UCSD-AML1 (cell line): ENCODE data around the gene LMNA.

ENCODE experiments used
- DNase-seq: peaks from one replicate; lab custom pipeline; 2025; ENCODE audit not compliant: unreplicated experiment; lab: John Stamatoyannopoulos, UW

The LMNA gene

DNA sequence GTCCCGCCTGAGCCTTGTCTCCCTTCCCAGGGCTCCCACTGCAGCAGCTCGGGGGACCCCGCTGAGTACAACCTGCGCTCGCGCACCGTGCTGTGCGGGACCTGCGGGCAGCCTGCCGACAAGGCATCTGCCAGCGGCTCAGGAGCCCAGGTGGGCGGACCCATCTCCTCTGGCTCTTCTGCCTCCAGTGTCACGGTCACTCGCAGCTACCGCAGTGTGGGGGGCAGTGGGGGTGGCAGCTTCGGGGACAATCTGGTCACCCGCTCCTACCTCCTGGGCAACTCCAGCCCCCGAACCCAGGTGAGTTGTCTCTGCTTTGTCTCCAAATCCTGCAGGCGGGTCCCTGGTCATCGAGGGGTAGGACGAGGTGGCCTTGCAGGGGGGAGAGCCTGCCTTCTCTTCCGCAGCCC is 24.0 kb downstream of the LMNA start:
- DNase-seq: no peak

DNA sequence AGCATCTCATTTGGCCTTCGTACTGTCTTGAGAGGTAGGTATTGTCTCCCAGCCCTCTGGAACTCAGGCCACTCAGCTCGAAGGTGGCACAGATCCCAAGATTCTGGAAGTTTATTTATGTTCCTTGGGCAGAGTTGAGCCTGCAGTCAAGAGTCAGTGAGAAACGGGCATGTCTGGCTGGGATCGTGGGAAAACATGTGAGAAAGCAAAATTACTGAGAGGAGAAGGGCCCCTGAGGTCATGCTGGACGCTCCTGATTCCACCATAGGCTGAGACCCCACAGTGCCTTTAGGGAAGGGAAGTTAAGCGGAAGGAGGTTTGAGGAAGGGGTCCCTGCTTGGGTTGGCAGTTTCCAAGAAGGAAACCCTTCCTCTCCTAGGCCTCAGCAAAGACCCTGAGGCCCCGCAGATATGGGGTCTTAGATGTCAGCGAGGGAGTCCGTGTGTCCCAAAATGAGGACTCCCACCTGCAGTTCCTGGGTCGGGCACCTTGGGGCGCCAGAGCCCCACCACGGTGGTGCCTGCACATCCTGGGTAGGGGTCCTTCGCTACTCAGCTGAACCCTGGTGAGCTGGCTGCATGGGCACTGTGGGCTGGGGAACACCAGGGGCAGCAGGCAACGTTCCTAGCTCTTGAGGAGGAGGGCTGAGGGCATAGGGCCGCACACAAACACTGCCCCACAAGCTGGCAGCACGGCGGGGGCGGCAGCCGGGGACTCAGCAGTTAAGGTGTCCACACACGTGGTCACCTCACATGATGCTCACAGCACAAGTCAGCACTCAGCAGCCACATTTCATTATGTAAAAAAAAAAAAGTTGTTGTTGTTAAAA is 26.6 kb downstream of the LMNA start:
- DNase-seq: peak; percentile 46

DNA sequence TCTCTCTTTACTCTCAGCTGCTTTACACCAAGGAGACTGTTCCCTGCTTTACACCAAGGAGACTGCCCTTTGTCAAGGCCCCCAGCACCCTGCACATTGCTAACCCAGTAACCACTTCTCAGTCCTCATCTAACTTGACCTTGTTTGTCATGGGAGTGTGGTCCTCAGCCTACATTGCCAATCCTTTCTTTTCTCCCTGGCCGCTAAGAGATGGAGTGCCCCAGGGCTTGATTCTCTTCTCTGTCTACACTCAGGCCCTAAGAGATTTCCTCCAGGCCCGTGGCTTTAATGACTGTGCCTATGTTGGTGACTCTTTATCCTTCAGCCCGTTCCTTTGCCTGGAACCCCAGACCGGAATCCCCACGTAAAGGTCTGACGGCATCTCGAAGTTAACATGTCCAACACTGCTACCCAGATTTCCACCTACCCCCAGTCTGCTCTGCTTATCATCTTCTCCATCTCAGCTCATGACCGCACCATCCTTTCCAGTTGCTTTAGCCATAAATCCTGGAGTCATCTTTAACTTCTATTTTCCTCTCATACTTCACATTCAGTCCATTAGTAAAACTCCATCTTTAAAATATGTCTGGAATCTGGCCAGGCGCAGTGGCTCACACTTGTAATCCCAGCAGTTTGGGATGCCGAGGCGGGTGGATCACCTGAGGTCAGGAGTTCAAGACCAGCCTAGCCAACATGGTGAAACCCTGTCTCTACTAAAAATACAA is 29.4 kb downstream of the LMNA start:
- no peak for DNase-seq

DNA sequence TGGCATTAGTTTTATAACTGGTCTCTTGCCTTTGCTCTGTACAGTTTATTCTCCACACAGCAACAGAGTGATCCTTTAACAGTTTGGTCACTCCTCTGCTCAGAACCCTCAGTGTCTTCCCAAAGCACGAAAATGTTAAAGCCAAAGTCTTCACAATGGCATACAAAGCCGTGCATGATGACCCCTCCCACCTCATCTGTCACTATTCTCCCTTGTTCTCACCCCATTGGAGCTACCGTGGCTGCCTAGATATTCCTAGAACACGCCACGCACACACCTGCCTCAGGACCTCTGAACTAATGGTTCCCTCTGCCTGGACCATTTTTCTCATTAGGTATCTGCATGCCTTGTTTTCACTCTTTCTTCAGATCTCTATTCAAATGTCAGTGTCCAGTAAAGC is 30.2 kb downstream of the LMNA start:
- no peak for DNase-seq

DNA sequence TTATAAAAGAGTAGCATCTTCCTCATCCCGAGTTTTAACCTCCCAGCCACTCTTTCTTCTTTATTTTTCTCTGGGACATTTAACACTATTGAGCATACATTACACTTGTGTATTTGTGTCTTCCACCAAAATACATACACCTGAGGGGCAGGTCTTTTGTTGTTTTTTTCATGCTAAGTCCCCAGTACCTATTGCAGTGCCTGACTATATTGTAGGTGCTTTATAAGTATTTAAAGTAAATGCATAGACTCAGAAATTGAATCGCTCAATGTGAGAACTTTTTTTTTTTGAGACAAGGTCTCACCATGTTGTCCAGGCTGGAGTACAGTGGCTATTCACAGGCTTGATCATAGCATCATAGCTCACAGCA is 31.1 kb downstream of the LMNA start:
- DNase-seq: no peak

DNA sequence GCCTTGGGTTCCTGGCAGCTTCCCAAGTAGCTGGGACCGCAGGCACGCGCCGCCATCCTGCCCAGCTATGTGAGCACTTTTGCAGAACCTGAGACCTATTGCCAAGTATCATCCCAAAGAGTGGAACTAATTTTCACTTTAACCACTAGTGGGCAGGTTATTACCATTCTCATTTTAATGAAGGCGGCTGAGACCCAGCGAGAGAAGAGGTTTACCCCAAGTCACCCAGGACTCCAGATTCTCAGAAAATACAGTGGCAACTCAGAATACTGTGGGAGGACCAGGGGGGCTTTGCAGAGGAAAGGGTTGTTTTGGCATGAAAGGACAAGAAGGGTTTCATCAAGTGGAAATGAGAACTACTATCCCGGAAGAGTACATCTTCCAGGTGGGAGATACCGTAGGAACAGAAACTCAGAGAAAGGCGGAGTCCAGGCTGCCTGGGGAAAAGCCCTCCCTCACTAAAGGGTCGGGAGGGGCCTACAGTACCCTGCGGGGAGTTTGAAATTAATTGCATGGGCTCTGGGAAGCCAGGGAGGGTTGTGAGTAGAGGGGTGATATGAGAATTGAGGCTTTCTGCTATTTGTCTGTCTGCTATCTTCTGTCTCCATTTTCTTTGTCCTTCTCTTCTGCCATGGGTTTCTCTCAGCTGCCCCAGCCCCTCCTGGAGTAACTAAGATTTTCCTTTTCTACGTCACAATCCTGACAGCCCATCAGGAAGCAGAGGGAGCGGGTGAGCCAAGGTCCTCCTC is 31.7 kb downstream of the LMNA start:
- DNase-seq: peak; percentile 61

DNA sequence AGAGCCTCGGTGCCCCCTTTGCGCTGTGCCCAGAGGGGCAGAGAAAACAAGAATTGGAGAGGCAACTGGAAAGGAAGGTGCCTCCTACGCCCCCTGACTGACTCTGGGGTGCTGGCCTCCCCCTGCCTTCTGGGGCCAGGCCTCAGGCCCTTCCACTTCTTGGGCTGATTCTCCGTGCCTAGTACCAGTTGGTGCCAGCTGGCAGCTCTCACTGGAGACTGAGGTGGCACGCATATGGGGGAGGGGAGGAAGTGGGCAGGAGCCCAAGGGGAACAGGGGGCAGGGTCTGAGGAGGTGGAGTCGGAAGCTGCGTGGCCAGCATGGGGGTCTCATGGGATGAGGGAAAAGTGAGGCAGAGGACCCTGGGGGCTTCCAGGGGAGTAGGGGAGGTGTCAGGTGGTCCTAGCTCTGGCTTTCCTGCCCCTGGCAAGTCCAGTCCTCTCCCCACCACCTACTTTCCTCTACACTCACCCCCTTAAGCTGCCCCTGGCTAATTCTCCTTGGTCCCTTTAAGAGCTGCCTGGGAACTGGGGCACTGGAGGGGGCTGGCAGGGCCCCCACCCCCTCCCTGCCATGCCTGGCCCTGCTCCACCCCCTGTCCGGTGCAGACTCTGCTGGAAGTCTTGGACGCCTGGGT is 32.4 kb downstream of the LMNA start:
- DNase-seq: no peak

DNA sequence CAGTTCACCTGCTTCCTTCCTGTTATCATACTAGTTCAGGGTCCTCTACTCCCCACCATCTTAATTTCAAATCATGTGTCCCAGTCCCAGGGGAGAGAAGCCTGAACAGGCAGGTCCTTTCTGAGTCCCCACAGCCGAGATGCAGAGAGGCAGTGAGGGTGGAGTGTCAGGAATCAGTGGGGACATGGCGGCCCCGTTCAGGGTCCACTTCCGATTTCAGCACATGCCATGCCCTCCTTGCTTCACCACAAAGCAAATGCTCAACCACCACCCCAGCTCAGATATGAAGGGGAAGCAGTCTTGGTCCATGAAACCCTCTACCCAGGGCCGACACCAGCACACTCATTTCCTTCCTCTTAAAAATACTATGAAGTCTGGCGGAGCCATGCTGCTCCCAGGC is 33.7 kb downstream of the LMNA start:
- DNase-seq: peak; percentile 69

DNA sequence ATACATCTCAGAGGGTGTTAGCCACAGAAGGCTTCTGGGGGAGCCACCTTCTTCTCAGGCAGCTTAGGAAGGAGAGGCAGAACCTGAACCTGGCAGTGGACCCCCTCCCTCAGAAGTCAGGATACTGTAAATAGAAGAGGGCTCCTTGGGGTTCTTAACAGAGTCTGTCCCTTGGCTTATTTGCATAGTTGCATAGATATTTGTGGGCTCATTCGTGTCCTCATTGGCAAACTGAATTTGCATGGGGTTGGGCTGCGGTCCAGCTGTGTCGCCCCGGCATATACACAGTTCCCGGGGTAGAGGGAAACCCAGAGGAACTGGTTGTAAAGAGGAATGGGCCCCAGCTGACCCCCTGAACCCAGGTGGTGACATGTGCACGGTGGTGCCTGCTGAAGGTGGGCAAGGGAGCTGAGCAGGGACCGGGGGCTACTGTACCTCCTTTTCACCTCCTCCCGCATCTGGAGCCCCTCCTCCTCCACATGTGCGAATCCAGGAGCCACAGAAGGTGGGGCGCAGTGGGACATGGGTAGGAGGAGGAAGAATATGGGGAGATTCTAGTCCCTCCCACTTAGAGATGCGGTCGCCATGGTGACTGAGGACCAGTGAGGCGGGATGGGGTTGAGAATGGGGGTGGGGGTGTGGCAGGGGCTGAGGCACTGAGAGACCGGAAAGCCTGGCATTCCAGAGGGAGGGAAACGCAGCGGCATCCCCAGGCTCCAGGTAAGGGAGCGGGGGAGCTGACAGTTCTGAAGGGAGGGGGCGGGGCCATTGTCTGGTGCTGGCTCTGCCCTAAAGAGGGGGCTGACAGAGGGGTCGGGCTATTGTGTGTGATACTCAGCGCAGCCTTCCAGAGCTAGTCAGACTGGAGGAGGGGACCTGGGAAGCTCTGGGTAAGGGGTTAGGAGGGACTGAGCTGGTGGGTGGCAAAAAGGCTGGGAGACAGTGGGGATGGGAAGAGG is 35.1 kb downstream of the LMNA start:
- DNase-seq: no peak

DNA sequence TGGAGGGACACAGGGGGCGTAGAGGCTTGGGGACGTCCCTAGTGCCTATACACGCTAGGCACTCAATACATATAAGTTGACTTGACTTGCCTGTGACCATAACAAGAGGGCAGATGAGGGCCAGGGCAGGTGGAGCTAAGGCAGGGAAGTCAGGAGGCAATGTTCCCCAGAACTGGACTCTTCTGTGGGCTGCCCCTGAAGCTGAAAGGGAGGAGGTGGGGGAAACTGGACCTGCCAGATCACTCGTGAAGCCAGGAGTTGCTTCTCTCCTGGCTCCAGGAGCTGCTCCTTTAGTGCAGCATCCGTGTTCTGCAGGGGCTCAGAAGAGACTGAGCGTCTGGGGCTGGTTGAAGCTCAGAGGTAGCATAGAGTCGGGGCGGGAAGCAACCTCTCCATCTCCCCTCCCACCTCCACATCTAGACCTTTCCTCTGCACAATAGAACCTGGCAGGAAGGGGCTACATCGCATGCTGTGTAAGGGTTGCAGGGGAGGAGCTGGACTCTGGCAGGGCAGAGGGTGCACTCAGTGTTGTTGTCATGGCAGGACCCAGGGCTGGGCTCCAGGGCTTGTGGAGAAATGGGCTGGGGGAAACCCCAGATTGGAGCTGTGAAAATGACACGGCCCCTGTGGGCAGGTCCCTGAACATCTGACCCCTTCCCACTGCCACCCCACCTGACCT is 36.0 kb downstream of the LMNA start:
- no peak for DNase-seq

DNA sequence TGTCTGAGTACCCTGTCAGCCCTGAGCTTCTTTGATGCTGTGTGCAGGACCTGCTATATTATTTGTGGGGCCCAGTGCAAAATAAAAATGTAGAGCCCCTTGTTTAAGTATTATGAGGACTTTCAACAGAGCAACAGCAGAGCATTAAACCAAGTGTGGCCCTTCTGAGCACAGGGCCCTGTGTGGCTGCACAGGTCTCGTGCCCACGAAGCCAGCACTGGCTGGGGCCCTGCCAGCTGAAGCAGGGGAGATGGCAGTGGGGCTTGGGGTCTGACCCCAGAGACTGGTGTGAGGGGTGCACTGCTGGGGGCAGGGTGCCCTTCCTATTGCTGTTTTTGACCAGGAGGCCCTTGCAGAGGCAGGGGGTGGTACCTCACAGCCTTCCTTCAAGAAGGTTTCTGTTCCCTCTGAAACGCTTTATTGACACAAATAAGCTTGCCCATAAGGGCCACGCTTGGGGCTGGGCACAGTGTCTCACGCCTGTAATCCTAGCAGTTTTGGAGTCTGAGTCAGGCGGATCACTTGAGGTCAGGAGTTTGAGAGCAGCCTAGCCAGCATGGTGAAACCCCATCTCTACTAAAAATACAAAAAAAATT is 36.7 kb downstream of the LMNA start:
- no peak for DNase-seq

DNA sequence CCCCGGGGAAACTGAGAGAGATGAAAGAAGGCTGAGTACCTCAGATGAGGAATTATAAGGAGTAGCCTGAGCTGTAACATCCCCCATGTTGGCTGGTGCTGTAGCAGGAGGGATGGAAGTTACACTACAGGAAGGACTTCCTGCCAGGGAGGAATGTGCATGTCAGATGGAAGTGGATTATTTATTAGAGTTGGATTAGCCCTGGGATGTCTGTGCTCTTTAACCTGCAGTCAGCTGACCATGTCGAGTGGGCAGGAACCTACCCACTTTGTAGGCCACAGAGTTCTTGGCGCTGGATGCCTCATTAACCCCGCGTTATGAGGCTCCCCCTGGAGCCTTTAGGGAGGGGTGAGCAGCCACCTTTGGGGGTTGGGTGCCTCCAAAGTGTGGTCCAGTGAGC is 38.1 kb downstream of the LMNA start:
- DNase-seq: no peak

DNA sequence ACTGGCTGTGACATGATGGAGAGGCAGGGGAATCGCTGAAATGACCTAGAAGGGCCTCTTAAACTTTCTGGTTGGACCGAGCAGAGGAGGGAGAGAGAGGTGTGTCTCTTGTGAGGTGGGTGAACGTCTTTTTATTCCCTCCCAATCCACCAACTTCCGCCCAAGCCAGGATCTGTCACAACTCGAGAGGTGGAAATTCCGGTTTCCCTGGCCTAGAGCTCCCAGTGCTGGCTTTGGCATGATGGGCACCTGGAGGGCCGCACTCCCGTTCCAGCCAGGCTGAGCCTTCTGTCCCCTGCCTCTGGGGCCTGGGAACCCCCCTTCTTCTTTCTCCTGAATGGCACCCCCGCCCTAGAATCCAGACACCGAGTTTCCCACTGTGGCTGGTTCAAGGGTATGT is 38.9 kb downstream of the LMNA start, which contains the start of gene SEMA4A:
Gene SEMA4A (plus strand): TSS at position 224 of the 400 bp plus-strand sequence. CDS start 994 bp downstream, outside the sequence.
- no peak for DNase-seq

DNA sequence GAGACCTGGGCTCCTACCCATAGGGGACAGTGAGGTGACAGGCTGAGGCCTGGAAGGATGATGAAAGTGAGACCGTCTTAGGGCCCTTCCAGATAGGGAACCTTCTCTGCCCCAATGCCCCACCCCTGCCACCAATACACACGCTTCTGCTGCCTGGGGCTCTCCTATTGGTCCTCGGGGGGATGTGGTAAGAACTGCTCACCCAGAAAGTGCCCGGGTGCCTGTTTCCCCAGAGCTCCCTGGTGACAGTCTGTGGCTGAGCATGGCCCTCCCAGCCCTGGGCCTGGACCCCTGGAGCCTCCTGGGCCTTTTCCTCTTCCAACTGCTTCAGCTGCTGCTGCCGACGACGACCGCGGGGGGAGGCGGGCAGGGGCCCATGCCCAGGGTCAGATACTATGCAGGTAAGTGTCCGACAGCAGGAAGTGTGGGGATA is 39.8 kb downstream of the LMNA start:
- DNase-seq: peak; percentile 76

DNA sequence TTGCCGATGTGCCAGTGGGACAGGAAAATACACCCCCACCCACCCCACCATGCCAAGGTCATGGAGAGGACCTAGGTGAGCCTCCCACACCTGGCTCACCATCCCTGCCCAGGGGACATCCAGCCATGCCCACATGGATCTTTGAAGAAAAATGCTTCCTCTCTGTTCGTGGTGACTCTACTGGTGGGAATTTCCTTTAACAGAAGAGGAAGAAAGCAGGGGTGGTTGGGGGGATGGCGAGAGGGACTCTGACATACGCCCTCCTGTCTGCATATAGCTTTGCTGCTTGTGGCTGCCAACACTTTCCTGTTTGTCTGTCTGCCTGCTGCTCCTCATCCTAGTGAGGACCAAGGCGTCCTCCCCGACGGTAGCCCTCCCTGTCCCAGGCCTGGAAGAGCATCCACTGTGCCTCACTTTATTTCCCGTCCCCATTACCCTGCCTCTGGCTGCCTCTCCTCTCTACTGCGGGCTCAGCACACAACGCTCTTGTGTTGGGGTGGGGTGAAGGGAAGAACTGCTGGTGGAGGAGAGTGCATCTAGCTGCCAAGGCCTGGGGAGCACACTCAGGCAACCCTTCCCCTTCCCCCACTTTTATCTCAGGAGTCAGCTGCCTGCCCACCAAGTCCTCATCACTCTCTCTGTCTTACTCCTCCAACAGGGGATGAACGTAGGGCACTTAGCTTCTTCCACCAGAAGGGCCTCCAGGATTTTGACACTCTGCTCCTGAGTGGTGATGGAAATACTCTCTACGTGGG is 41.4 kb downstream of the LMNA start:
- peak; percentile 32 for DNase-seq

DNA sequence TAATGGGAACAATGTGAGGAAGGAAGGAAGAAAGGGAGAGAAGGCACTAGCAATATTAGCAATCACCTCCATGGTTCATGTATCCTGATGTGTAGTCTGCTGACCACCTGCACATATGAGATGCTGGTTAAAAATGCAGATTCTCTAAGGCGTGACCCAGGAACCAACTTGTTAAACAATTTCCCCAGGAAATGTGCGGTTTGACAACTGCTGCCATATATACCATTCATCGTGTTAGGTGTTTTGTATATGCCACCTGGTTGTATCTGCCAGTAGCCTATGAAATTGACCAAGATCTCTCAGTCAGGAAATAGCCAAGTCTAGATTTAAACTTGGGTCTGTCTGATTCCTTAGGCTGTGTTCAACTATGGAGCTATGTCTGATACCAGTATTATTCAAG is 43.0 kb downstream of the LMNA start:
- no peak for DNase-seq

DNA sequence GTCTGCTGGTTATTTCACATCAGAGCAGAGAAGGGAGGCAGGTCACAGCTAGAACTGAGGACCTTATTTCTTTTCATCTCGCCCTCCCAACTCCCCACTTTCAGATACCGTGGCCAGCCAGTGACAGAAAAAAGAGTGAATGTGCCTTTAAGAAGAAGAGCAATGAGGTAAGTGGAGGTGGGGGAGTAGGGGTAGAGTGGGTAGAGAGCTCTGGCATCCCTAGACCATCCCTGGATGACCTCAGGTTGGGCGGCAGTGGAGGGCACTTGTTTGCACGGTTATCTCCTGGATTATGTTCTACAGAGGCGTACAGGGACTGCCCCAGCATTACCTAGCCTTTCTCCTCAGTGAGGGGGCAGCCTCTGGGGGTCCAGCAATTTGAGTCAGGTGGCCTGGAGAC is 43.5 kb downstream of the LMNA start:
- DNase-seq: no peak

DNA sequence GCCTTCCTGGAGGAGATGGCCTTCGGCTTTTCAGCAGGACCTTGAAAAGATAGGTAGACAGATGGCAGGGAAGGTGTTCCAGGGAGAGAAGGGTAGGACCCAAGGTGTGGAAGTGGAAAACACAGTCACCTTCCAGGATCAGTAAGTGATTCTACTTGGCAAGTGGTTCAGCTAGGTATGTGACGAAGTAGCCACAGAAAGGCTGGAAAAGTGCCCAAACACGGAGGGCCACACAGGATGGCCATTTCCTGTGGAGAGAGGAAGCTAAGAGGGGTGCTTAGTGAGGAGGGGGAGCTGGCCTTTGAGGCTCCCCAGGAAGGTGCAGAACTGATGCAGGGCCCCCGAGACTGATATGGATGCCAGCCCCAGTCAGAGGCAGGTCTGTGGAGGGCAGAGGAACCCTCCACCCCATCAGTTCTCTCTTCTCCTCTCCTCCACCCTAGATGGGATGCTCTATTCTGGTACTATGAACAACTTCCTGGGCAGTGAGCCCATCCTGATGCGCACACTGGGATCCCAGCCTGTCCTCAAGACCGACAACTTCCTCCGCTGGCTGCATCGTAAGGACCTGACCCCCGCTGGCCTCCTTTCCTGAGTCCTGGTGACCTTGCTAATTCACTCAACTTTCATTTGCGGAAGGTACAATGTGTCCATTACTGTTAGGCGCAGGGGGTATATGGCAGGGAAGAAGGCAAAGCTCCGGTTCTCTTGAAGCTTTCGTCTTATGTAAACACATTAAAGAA is 45.7 kb downstream of the LMNA start:
- no peak for DNase-seq
